LHCN-M2 (cell line): ENCODE measurements around the gene KIRREL3. TPM values are rescaled to one million over a fixed set of nuclear protein-coding genes. Genes with fewer than 3 reads are reported as not detected.
A peak's percentile ranks its signal among the peaks of the same experiment; 100 is the strongest.

ENCODE experiments used
- DNase-seq: peaks from one replicate; pipeline ENCODE4 v3.0.0-alpha.2; 2012; ENCODE audit warnings: low read depth
- total RNA-seq: library from RNA; depleted of rRNA; stranded (reverse); fragments of >200 nt; gene quantifications from 2 replicates; pipeline ENCODE4 v1.2.3, GENCODE V29; 2014

Gene KIRREL3
- total RNA-seq, 1 experiment from 2014 or later = 2.1 TPM

- DNase-seq = no peak
These were observed 549.3 kb downstream of the KIRREL3 start for GRCh38 chr11:126451211-126451802.

DNA sequence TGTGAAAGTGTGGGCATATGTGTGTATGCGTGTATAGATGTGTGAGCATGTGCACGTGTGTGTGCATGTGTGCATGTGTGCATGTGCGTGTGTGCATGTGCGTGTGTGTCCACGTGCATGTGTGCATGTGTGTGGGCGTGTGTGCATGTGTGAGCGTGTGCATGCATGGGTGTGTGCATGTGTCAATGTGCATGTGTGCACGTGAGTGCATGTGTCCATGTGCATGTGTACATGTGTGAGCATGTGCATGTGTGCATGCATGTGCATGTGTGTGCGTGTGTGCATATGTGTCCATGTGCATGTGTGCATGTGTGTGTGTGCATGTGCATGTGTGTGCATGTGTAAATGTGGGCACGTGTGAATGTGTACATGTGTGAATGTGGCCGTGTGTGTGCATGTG, 549.8 kb downstream of the KIRREL3 start:
- DNase-seq = no peak

GRCh38 chr11:126450198-126450597, 550.4 kb downstream of the KIRREL3 start:
- no peak for DNase-seq

- no peak for DNase-seq
These were observed 554.0 kb downstream of the KIRREL3 start for GRCh38 chr11:126446581-126446980.

DNA sequence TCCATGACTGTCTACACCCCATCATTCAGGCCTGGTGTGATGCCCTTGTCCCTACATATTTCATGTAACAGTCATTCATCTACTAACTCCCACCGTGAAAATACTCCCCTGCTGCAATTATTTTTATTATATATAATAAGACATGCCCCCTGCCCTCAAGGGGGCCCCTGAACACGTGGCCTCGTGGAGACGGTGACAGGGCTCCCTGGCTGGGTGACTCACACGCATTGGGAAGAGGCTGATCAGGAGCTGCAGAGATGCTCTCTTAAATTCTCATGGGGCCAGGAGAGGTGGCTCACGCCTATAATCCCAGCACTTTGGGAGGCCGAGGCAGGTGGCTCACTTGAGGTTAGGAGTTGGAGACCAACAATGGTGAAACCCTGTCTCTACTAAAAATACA, 556.5 kb downstream of the KIRREL3 start:
- no peak for DNase-seq

DNA sequence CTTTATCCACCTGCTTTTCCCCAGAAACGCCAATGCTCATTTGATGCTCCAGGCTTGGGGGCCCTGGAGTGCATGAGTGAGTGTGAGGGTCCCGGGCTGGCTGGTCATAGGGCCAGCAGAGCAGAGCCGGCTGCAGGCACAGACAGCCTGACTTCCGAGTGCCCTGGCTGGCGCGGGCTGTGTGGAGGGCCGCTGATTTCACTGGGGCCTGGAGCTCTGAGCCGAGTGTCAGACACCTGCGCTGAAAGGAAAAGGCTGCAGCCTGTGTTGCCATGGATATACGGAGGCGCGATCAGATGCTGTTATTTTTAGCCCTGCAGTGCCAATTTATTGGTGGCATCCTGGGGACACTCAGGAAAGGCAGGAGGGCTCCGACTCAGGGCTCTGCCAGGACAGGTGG, 557.5 kb downstream of the KIRREL3 start:
- no peak for DNase-seq

- peak; percentile 53 for DNase-seq
These were observed 559.6 kb downstream of the KIRREL3 start for GRCh38 chr11:126440792-126441514.

GRCh38 chr11:126440276-126440675, 560.3 kb downstream of the KIRREL3 start:
- no peak for DNase-seq

- DNase-seq = no peak
These were observed 561.9 kb downstream of the KIRREL3 start for GRCh38 chr11:126438691-126439090.

DNA sequence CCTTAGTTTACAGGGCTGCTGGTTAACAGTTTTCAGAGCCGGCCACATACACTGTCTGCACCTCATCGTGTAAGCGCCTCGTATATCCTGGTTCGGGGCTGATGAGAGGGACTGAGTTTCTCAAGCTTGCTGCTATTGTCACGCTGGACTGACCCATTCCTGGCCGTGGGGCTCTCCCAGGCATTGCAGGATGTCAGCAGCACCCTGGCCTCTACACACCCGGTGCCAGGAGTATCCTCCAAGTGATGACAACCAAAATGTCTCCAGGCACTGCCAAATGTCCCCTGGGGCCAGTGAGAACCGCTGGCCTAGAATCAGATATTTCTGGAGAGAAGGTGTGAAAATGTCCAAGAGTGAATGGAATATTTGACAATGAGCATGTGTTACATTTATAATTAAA, 562.3 kb downstream of the KIRREL3 start:
- no peak for DNase-seq

GRCh38 chr11:126437731-126438130, 562.8 kb downstream of the KIRREL3 start:
- DNase-seq = no peak

DNA sequence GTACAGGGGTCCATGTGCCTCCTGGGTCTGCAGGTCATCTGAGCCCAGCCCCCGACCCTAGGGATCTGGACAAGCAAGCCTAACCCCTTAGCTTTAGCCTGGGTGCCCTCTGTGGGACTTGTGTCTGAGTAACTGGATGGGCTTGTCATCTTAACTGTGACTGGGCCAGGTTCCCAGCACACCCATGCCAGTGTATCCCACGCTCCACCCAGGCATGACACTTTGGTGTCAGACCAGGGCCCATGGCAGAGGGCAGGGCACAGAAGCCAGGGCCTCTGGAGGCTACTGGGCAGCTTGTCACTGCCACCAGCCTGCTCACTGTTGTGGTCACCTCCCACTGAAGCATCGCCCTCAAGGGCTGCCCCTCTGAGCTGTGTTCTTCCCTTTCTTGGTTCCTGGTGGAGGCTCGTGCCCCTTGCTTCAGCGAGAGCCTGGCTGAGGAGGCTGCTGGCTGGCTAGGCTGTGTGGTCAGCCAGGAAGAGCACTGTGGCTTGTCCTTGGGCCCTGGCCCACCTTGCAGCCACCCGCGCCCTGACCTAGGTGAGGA, 564.3 kb downstream of the KIRREL3 start:
- no peak for DNase-seq

DNA sequence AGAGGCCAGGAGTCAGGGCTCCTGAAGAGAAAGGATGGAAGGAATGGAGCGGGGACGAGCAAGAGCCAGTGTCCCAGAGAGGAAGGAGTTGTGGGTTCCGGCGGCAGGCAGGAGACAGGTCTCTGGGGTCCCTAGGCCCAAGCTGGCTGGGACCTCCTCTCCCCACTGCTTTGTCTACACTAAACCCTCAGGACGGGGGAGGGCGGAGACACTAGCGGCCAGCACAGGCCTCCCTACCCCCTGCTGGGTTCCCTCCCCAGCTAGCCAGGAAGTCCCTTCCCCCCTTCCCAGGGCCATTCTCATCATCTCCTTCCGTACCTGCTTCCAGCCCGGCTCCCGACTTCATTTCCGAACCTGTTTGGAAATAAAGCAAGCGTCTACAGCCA, 565.6 kb downstream of the KIRREL3 start:
- DNase-seq = no peak

GRCh38 chr11:126433989-126434949, 566.3 kb downstream of the KIRREL3 start:
- no peak for DNase-seq

DNA sequence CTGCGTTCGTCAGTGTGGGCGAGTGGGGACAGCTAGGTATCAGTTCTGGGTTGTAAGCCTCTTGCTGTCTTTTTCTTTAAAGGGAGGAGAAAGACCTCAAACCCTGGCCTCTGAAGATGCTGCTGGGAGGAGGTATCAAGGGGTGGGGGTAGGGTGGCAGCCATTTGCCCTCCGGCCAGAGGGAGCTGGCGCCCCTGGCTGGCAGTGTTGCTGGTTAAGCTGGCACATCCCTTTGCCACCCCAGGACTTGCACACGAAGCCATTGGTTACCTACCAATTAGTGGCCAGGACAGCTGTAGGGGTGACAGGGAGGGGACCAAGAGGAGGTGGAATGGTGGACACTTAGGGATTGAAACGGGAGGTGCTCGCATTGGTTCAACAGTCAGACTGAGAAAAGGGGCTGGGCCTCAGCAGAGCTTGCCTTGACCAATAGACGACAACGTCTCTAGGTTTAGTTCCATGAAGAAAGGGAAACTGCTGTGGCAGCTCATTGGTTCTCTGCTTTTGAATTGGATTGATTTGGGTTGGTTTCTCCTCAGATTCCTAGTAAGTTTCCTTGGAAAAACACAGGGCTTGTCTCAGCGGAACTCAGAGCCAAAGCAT, 567.2 kb downstream of the KIRREL3 start:
- no peak for DNase-seq

- no peak for DNase-seq
These were observed 568.0 kb downstream of the KIRREL3 start for GRCh38 chr11:126432525-126432924.

DNA sequence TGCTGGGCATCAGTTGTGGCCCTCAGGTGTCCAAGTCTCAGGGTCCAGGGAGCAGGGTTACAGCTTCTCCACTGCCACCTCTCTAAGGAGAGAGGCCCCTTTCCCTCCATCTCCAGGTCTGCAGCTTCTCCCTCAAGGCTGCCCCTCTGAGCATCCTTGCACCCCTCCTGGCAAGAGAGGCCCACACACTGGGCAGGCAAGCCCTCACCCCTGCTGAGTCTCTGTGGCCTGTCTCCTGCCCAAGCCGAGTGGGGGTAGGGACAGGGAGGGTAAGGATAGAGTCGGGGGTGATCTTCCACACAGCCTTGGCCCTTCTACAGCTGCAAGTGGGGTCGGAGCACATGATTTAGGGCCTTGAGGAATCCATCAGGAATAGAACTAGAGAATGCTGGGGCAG, 568.5 kb downstream of the KIRREL3 start:
- DNase-seq = no peak

- DNase-seq = peak; percentile 85
These were observed 569.0 kb downstream of the KIRREL3 start for GRCh38 chr11:126431401-126432064.

DNA sequence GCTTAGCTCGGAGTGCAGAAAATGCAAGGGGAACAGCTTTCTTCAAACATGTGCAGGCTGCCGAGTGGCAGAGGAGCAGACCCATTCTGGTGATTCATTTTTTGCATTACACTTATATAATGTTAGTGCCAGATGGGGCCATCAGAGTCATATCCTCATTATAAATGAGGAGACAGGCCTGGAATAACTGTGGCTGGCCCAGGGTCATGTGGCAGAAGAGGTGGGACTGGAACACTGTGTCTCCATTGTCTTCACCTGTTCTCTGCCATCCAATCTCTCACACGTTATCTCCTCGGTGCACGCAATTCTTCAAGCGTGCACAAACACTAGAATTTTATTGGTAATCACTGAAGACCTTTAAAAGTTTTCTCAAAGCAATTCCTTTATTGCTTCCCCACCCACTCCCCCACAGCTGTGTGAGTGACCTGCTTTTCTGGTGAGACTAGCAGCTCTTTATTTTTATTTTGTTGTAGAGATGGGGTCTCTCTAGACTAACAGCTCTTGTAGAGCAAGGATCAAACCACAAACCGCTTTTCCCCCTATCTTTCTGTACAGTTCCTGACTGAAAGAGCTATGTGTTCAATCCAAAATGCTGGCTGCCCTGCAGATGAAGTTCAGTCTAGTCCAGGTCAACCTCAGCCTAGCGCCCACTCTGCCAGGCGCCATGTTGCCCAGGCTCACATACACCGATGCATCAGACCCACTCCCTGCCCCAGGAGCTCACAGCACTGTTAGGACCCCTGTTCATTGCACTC, 569.8 kb downstream of the KIRREL3 start:
- peak; percentile 74 for DNase-seq
